Embryonic facial prominence (tissue), 1 donor: ENCODE data around the gene FAM25G.
"Not testable (repeated sequence)": the region's sequence is repeated elsewhere in the genome, so short reads cannot be mapped to it uniquely, and the experiment has no call there.

Experiments used
- DNase-seq: peaks from one replicate; pipeline ENCODE4 v3.0.0-alpha.2; 2016; ENCODE audit errors: extremely low spot score

FAM25G gene

GRCh38 chr10:47491600-47491999 is at the start of gene FAM25G:
Gene FAM25G, minus strand, starts transcription at chr10:47491700. Its CDS starts 26 bp downstream, at chr10:47491674.
- DNase-seq, result not testable (repeated sequence)

- DNase-seq, result not testable (repeated sequence)
Measured at GRCh38 chr10:47536430-47536829, 44.9 kb upstream of the FAM25G start.

- not testable (repeated sequence) for DNase-seq
Measured at GRCh38 chr10:47523475-47523874, 32.0 kb upstream of the FAM25G start, which contains the start of gene AGAP9. Gene AGAP9, minus strand, starts transcription at chr10:47523638. Its CDS starts 112 bp downstream, at chr10:47523526.

GRCh38 chr10:47502313-47502712 is 10.8 kb upstream of the FAM25G start:
- not testable (repeated sequence) for DNase-seq

GRCh38 chr10:47494226-47494625 is 2.7 kb upstream of the FAM25G start:
- DNase-seq, result not testable (repeated sequence)

- not testable (repeated sequence) for DNase-seq
Measured at GRCh38 chr10:47489630-47490029, 1.9 kb downstream of the FAM25G start.

GRCh38 chr10:47485943-47486342 is 5.6 kb downstream of the FAM25G start:
- DNase-seq, result not testable (repeated sequence)

GRCh38 chr10:47484786-47485185 is 6.7 kb downstream of the FAM25G start:
- not testable (repeated sequence) for DNase-seq

GRCh38 chr10:47483923-47484322 is 7.6 kb downstream of the FAM25G start, which contains the start of gene ANXA8:
Gene ANXA8, minus strand, starts transcription at chr10:47484115. Its CDS starts 182 bp downstream, at chr10:47483933.
- not testable (repeated sequence) for DNase-seq

GRCh38 chr10:47482367-47482766 is 9.1 kb downstream of the FAM25G start:
- DNase-seq, result not testable (repeated sequence)

- not testable (repeated sequence) for DNase-seq
Measured at GRCh38 chr10:47481768-47482181, 9.7 kb downstream of the FAM25G start.

GRCh38 chr10:47481182-47481766 is 10.2 kb downstream of the FAM25G start:
- DNase-seq, result not testable (repeated sequence)

- not testable (repeated sequence) for DNase-seq
Measured at GRCh38 chr10:47480133-47480532, 11.4 kb downstream of the FAM25G start.

GRCh38 chr10:47478114-47478513 is 13.4 kb downstream of the FAM25G start:
- DNase-seq, result not testable (repeated sequence)

GRCh38 chr10:47477078-47477477 is 14.4 kb downstream of the FAM25G start:
- not testable (repeated sequence) for DNase-seq

GRCh38 chr10:47475101-47475500 is 16.4 kb downstream of the FAM25G start:
- DNase-seq, result not testable (repeated sequence)

- DNase-seq, result not testable (repeated sequence)
Measured at GRCh38 chr10:47473516-47473915, 18.0 kb downstream of the FAM25G start.

- not testable (repeated sequence) for DNase-seq
Measured at GRCh38 chr10:47472647-47473046, 18.9 kb downstream of the FAM25G start.

GRCh38 chr10:47472072-47472471 is 19.4 kb downstream of the FAM25G start:
- DNase-seq, result not testable (repeated sequence)

- DNase-seq, result not testable (repeated sequence)
Measured at GRCh38 chr10:47468731-47469528, 22.6 kb downstream of the FAM25G start.

- DNase-seq, result not testable (repeated sequence)
Measured at GRCh38 chr10:47467957-47468356, 23.5 kb downstream of the FAM25G start.

GRCh38 chr10:47467458-47467857 is 24.0 kb downstream of the FAM25G start:
- DNase-seq, result not testable (repeated sequence)
